ENCODE data around the gene TYK2.

- TF ChIP-seq ZNF585B (tag by site-specific recombination; IDR thresholded peaks at IDR 0.05) (no peak), ZNF138 (tag by site-specific recombination; IDR thresholded peaks at IDR 0.05; ENCODE audit: borderline replicate concordance) (no peak)
- TF ChIP-seq, protein P1, sequence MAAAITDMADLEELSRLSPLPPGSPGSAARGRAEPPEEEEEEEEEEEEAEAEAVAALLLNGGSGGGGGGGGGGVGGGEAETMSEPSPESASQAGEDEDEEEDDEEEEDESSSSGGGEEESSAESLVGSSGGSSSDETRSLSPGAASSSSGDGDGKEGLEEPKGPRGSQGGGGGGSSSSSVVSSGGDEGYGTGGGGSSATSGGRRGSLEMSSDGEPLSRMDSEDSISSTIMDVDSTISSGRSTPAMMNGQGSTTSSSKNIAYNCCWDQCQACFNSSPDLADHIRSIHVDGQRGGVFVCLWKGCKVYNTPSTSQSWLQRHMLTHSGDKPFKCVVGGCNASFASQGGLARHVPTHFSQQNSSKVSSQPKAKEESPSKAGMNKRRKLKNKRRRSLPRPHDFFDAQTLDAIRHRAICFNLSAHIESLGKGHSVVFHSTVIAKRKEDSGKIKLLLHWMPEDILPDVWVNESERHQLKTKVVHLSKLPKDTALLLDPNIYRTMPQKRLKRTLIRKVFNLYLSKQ (tag by site-specific recombination; IDR thresholded peaks at IDR 0.05; ENCODE audit: borderline replicate concordance) = no peak
These were observed 50.8 kb downstream of the TYK2 start for GRCh38 chr19:10329555-10329954.

All from HEK293 (cell line).